H1 (cell line): Measurements from ENCODE around the gene SMTNL2. TPM values are rescaled to one million over a fixed set of nuclear protein-coding genes. Genes with fewer than 3 reads are reported as not detected.

ENCODE experiments used
- CHD2 ChIP-seq: IDR thresholded peaks from 2 replicates; pipeline ENCODE4 v1.6.1; 2012; ENCODE audit warnings: low read length, improper control_type of control experiment
- GABPA ChIP-seq: IDR thresholded peaks from 2 replicates; pipeline ENCODE4 v1.6.1; 2011; ENCODE audit warnings: mild to moderate bottlenecking, low read length, moderate library complexity, borderline replicate concordance; ENCODE audit not compliant: insufficient read depth
- NANOG ChIP-seq: IDR thresholded peaks from 2 replicates; pipeline ENCODE4 v1.6.1; 2011; ENCODE audit warnings: low read length, low read depth, mild to moderate bottlenecking, inconsistent platforms; ENCODE audit not compliant: insufficient read depth, poor library complexity, severe bottlenecking
- NRF1 ChIP-seq: IDR thresholded peaks from 2 replicates; pipeline ENCODE4 v1.6.1; 2011; ENCODE audit warnings: mild to moderate bottlenecking, low read depth, low read length, improper control_type of control experiment
- SIRT6 ChIP-seq: IDR thresholded peaks from one replicate; pipeline ENCODE4 v1.7.1; 2012; ENCODE audit warnings: low read length, inconsistent platforms
- polyA plus RNA-seq, 7 experiments: library from polyadenylated mRNA; depleted of rRNA in 3 of 7; stranded (reverse) in 5 of 7; unstranded in 2 of 7; fragments of >200 nt in 5 of 7; fragments of 200-250 nt in 2 of 7; gene quantifications; 1 replicate in 5 of 7; 2 replicates in 1 of 7; 4 replicates in 1 of 7; pipeline versions ENCODE4 v1.2.1 to v1.2.3, GENCODE V29; 2011 to 2013; ENCODE audit warnings: missing spikeins in 2 of 7, mixed read lengths in 2 of 7
- total RNA-seq: library from RNA; stranded (reverse); fragmentation: NEBNext Ultra II Directional; extraction: Animal tissue kit (Norgen Biotek cat#: 25700); gene quantifications from 2 replicates; pipeline ENCODE4 v1.2.1, GENCODE V29; 2021

The SMTNL2 gene
- total and polyA plus RNA-seq, 2 of the 8 experiments (the other 6 are each of a cell fraction or from before 2014, with no cell fraction given), result 3.6 to 4.5 TPM

DNA sequence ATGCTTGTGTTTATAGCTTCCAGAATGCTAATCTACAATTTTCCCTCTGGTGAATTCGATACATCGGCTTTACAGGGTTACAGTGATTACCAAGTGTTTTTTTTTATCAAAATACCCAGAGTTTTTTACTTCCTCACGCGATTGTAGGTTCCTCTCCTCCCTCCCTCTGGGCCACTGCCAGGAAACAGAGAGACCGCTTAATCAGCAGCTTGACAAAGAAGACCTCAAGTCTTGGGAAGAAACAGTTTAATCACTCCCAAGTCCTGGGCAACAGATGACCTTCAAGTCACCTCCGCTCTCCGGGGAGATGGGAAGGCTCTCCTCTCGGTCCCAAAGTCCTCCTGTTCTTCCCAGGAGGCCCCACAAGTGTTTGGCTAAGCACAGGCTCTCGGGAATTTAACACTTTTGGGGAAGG is 23.5 kb downstream of the SMTNL2 start (continued):
- no peak for TF ChIP-seq GABPA
- TF ChIP-seq NANOG, result no peak
- no peak for TF ChIP-seq NRF1
- no peak for TF ChIP-seq SIRT6
- no peak for TF ChIP-seq CHD2
- TF ChIP-seq, all 59 proteins: peak for 0
